DMS153 (cell line): ENCODE results near the gene SMC3.
"Not testable (repeated sequence)": the region's sequence is repeated elsewhere in the genome, so short reads cannot be mapped to it uniquely, and the experiment has no call there.

Source experiments
- DNase-seq: peaks from one replicate; lab custom pipeline; 2025; lab: John Stamatoyannopoulos, UW

Gene SMC3

GRCh38 chr10:110567201-110568054, at the start of gene SMC3:
Gene SMC3, plus strand, starts transcription at chr10:110567695. Its CDS starts 122 bp downstream, at chr10:110567817.
- DNase-seq = peak; percentile 90

DNA sequence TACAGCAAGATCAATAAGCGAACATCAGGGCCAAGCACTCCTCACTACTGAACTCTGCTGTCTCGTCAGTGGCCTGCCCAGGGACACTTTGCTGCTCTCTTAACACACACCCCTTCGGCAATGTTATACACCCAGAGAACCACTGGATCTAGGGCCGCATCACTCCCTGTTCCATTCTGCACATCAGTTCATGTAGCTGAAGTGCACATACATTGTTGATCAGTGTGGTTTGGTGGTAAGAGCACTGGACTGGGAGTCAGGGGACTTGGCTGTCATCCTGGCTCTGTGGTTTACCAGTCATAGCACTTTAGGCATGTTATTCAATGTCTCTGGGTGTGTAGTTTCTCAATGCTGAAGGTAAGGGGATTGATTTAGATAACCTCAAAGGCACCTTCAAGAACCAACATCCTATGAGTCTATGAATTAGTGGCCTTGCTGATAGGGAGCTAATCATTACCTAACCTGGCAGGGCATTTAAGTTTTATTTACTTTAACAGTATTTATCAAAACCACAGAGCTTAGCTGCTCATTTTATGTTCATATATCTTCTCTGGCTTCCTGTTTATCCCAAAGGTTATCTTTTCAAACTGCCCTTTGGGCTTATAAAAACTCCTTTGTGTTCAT, 45.0 kb upstream of the SMC3 start:
- DNase-seq = no peak

DNA sequence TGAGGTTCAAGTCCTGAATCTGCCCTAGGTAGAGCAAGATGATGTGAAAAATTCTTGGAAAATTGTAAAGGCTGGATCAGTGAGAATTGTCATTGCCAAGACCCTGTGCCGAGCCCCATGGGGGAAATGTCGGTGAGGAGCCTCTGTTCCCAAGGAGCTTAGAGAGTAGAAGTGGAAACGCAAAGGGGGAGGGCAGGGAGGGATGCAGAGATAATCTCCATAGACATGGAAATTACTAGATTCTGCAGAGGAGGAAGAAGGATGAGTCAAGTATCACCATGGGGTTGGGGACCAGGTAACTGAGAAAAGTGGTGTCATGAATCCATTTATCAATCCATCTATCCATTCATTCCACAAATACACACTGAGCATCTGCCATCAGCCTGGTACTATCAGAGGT, 43.8 kb upstream of the SMC3 start:
- no peak for DNase-seq

GRCh38 chr10:110524179-110524858, 43.2 kb upstream of the SMC3 start:
- no peak for DNase-seq

DNA sequence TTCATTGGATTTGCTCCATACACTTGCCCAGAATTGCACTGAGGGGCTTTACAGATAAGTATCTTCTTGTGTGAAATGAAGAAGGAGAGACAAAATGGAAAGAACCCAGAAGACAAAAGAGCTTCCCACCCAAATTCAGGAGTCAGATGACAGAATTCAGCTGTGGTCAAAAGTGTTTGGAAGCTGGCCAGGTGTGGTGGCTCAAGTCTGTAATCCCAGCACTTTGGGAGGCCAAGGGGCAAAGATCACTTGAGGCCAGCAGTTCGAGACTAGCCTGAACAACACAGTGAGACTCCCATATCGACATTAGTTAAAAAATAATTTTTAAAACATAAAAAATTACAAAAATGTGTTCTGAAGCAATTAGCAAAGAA, 42.6 kb upstream of the SMC3 start:
- DNase-seq = no peak

- no peak for DNase-seq
Measured at GRCh38 chr10:110525349-110526260, 41.9 kb upstream of the SMC3 start.

- no peak for DNase-seq
Measured at GRCh38 chr10:110527731-110528171, 39.7 kb upstream of the SMC3 start.

DNA sequence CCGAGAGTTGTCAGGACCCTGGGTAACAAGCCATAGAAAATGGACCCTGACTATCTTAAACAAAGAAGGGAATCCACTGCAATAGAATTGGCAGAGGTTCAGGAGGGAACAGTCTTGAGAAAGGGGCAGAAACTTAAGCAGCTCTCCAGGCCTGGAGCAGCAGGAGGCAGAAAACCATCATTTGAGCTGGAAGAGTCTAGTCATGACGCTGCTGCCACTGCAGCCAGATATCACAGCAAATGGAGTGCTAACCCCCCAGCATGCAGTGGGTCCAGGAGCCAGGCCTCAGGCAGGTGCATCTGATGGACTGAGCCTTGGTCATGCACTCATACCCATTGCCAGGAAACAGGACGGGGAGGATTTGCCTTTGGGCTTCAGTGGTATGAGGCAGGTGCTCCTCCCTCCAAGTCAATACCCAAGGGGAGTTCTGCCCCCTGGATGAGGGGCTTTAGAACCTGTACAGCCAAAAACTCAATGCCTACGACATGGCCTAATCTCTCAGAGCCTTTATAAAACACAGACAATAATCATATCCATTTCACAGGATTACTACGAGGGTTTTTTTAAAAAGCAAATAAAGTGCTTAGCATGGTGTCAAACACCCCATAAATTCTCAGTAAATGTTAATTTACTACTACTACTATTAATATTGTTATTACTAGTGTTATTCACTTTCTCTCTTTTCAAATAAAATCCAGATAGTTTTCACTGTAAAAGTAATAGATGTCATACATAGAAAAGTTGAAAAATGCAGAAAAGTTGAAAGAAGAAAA, 39.1 kb upstream of the SMC3 start:
- no peak for DNase-seq

DNA sequence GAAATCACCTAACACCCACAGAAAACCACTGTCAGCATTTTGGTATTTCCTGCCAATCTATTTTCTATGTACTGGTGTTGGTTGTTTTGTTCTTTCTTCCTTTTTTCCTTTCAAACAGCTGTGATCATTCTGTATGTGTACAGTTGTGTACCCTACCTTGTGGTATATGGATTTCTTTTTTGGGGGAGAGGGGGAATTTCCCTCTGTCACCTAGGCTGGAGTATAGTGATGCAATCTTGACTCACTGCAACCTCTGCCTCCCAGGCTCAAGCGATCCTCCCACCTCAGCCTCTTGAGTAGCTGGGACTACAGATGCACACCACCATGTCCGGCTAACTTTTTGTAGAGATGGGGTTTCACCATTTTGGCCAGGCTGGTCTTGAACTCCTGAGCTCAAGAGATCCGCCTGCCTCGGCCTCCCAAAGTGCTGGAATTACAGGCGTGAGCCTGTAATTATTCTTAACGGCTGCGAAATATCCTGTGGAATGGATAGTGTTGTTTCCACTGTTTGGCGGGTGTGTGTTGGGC, 38.4 kb upstream of the SMC3 start:
- DNase-seq = not testable (repeated sequence)

GRCh38 chr10:110529596-110530011, 37.9 kb upstream of the SMC3 start:
- no peak for DNase-seq

DNA sequence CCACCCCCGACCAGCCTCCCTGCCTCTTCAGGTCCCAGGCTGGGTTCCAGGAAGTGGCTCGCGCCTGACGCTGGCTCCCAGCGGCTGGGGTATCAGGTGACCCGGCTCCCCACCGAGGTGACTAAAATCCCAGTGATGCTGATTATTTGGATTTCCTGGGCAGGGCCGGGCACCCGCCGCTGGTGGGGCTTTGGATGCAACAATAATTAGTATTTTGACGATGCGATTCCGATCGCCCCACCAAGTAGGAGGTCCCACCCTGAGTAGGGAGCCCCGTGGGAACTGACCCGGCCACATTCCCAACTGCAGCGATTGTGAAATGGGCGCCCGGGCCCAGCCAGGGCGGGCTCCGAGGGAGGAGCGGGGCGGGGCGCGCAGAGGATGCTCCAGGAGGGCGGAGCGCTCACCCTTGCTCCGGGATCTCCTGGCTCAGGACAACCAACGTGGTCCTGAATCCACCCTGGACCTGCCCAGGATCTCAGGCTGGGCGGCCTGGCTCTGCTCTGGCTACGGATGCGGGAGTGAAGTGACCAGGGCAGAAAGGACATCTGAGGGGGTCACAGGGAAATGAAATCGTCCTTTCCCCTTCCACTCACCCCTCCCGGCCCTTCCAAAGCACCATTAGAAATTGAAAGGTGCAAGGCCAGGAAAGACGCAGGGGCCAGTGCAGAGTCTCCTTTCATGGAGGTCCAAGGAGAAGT, 37.2 kb upstream of the SMC3 start:
- no peak for DNase-seq

GRCh38 chr10:110531687-110532086, 35.8 kb upstream of the SMC3 start:
- no peak for DNase-seq

DNA sequence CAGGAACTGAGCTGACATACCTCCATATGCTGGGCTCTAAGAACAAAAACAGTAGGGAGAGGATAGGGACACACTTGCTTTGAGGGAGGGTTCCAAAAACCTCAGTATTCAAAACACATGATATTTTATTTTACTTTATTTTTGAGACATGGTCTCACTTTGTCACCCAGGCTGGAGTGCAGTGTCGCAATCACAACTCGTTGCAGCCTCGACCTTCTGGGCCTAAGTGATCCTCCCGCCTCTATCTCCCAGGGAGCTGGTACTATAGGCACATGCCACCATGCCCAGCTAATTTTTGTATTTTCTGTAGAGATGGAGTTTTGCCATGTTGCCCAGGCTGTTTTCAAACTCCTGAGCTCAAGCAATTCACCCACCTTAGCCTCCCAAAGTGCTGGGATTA, 34.9 kb upstream of the SMC3 start:
- not testable (repeated sequence) for DNase-seq

DNA sequence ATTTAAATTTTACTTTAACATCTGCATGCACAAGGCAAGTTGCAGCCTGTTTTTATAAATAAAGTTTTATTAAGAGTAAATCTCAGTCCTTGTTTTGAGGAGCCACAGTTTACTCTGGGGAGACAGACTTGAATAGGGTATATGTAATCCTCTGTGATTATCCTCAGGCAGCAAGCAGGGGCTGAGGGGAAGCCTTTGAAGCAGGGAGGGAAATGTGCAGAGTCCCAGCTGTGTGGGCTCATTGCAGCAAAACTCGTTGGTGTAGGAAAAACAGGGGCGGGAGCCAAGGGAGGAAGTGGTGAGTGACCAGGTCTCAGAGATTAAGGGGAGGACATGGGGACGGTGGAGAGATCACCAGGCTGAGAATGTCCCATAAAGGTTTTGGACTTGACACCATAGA, 34.3 kb upstream of the SMC3 start:
- no peak for DNase-seq

DNA sequence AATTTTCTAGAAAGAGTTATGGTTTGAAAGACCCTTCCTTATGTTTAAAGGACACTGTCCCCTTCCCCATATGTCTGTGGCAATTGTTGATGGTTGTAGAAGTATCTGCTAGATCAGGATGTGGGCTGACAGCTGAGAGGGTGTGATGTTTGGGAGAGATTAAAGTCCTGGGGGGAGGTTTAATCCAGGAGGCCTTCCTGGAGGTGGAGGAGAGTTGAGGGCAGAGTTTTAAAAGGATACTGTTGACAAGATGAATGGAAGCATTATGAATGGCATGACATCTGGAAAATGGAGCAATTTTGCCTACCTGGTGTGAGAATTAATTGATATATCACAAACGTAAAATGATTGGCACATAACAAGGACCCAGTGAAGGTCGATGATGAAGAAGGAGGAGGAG, 32.9 kb upstream of the SMC3 start:
- DNase-seq = no peak

DNA sequence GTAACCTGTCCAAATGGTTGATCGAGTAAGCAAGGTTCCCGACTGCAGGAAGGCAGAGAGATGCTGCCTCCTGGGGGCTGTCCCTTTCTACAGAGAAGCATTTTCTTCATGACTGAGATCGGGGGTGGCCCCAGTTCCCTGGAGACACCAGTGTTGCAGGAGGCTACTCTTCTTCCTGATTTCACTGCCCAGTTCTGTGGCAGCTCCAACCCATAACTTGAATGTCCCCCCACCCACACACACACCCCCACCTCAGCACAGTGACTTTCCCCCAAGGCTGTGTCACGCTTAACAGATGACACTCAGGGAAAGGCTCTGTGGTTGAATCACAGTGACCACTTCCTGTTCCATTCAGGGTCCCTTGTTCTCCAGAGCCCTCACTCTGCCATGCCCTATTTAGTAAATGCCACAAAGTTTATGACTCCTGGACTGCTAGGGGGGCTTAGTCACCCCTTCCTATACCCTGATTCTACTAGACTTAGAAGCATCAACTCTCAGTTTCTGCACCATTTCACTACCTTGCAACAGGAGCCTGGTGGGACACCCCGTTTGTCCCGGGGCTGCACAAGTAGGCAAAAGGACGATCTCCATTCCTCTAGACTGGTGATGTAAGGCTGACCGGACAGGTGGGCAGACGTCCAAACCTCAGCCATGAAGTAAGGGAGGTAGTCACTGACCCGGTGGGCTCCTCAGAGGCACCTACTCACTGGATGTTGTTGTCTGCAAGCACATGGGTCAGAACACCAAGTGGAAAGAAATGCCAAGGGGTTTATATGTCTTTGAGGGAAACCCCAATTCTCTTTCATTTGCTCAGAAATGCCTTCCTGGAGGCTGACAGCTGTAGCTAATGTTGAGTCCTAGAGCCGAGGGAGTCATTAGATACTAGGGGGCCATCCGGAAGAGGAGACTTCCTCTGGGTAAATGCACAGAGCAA, 31.3 kb upstream of the SMC3 start:
- peak; percentile 19 for DNase-seq

- no peak for DNase-seq
Measured at GRCh38 chr10:110539091-110539490, 28.4 kb upstream of the SMC3 start.

DNA sequence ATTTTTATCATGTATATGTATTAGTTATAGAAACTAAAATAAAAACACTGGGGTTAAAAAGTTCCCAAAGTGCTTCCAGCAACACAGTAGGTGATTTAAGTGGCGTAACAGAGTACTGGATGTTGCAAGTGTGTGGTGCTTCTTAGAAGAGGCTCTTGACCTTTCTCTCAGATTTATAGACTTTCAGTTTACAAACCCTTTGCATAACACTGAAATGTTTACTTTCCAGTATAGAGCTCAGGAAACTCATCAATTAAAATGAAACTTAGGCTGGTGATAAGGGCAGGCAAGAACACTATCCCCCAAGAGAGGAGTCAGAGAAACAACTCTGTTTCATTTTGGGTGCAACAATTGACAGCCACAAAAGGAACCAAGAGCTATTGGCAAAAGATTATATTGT, 27.5 kb upstream of the SMC3 start:
- DNase-seq = peak; percentile 29

GRCh38 chr10:110544958-110545537, 22.4 kb upstream of the SMC3 start:
- no peak for DNase-seq
